Esophagus squamous epithelium (tissue), 4 donors: ENCODE measurements around the gene MRGPRF.

ENCODE experiments used
- POLR2A ChIP-seq, 4 donors: fragments of 450-650 bp; IDR thresholded peaks; one replicate each; pipeline ENCODE4 v1.6.1; 2017; ENCODE audit warnings: antibody characterized with exemption in 4 of 4, mild to moderate bottlenecking in 4 of 4, moderate library complexity in 3 of 4
- TF ChIP-seq, protein P1 (sequence below), 6 experiments: fragments of 450-650 bp in 4 of 6; fragments of 200-600 bp in 2 of 6; sonication (generic) in 2 of 6; IDR thresholded peaks; one replicate each; pipeline ENCODE4 v1.5.1; 2016 to 2019; ENCODE audit warnings: antibody characterized with exemption in 6 of 6, mild to moderate bottlenecking in 4 of 6, moderate library complexity in 4 of 6

DNA sequence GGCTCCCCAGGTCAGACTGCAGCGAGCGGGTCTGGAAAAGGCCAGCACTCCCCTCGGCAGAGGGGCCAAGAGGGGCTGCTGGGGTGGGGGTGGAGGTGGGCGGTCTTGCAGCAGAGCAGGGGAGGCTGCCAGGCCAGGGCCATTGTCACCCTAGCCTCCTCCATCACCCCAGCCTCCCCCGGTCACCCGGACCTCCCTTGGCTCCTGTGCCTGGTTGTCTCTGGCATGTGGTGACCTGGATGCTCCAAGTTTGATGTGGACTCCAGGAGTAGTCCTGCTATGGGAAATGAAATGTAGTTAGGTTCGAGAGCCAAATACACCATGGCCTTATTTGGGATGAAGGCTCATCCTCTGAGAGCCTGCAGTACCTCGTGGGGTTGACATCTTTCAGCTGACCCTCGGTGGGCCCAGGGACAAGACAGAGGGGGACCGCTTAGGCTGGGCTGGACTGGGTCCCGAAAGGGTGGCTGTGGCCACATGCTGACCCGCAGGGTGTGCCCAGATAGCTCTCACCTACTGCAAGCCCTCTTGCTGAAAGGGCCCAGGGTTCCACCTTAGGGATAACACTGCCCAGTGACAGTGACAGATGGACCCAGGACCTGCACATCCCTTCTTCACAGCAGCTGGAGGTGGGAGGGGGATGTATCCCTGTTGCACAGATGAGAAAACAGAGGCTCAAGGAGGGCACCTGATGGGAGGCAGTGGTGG is 56.3 kb downstream of the MRGPRF start:
- TF ChIP-seq, protein P1, sequence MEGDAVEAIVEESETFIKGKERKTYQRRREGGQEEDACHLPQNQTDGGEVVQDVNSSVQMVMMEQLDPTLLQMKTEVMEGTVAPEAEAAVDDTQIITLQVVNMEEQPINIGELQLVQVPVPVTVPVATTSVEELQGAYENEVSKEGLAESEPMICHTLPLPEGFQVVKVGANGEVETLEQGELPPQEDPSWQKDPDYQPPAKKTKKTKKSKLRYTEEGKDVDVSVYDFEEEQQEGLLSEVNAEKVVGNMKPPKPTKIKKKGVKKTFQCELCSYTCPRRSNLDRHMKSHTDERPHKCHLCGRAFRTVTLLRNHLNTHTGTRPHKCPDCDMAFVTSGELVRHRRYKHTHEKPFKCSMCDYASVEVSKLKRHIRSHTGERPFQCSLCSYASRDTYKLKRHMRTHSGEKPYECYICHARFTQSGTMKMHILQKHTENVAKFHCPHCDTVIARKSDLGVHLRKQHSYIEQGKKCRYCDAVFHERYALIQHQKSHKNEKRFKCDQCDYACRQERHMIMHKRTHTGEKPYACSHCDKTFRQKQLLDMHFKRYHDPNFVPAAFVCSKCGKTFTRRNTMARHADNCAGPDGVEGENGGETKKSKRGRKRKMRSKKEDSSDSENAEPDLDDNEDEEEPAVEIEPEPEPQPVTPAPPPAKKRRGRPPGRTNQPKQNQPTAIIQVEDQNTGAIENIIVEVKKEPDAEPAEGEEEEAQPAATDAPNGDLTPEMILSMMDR (IDR thresholded peaks at IDR 0.05), result no peak
- no peak for TF ChIP-seq POLR2A (IDR thresholded peaks at IDR 0.05)
